ENCODE results near the gene TTBK2.

DNA sequence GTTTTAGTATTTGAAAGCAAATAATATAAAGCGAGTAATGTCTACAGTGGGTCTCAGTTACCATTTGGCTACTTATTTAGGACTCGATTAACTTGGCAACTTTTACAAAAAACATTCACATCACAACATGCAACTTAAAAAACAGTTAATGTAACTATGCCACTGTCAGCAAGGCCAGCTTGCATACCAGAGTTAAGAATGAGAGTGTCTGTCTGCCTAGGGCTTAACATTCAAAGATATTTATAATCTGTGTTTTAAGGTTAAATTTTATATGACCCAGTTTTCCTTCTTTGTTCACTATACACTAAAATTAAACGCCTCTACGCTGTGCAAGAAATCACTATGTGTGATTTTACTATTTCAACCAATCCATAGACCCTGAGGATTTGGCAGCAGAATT is 178.4 kb downstream of the TTBK2 start:
- TF ChIP-seq CTCF (IDR thresholded peaks at IDR 0.05), result no peak
- no peak for TF ChIP-seq POLR2A (IDR thresholded peaks at IDR 0.05)

Measured in adrenal gland (tissue), 5 donors.